ENCODE measurements around the gene UQCRC2.
"Not testable (repeated sequence)": the region's sequence is repeated elsewhere in the genome, so short reads cannot be mapped to it uniquely, and the experiment has no call there.

Gene UQCRC2

DNA sequence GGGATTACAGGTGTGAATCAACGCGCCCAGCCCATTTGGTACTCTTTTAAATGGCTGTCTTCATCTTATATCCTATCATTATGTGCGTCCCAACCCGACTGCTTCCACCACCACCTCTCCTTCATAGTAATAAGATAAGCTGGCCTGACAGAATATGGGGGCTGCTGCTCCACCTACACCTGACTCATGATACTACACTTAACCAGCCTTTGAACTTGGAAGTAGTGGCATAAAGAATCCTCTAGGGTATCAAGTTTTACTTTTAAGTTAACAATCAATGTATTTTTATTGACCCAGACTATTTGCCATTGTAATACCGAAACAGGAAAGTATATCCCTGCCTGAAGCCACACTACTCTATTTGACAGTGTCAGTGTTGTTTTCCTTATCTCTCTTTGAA is 28.9 kb downstream of the UQCRC2 start:
- no peak for DNase-seq (ENCODE audit: low read depth, low spot score)

DNA sequence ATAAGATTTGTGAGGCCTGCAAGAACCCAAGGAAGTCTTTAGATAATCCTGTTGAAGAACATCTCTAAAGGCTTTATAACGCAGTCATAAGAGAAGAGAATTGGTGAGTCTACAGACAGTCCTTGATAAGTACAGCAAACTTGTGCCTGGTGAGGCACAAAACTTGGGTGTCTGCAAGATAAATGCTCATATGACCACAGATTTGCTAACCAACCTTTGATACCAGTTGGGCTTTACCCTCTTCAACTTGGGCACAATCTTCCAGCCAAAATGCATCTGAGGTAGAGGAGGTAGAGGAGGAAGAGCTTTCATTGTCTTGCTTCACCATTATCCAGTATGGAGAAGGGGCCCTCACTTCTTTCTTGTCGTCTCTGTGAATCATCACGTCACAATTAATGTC is 30.9 kb downstream of the UQCRC2 start:
- DNase-seq (ENCODE audit: low read depth, low spot score), result no peak

- DNase-seq (ENCODE audit: low read depth, low spot score), result no peak
Measured at GRCh38 chr16:21985524-21985923, 32.4 kb downstream of the UQCRC2 start.

- DNase-seq (ENCODE audit: low read depth, low spot score), result no peak
Measured at GRCh38 chr16:21986692-21987246, 33.6 kb downstream of the UQCRC2 start.

DNA sequence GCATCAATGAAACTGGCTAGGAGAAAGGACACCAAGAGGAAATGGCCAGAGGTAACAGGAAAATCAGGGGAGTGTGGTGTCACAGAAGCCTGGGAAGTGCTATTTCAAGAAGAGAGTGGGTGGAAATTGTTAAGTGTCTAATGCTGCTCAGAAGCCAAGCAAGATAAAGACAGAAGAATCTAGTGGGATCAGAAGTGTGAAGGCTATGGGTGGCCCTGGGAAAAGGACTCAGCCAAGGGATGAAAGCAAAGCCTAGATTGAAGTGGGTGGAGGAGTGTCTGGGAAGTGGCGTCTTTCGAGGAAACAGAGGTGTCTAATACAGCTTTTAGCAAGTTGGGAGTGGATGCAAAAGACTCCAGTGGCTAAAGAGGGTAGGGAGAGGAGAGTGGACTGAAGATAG is 34.3 kb downstream of the UQCRC2 start:
- DNase-seq (ENCODE audit: low read depth, low spot score), result no peak

DNA sequence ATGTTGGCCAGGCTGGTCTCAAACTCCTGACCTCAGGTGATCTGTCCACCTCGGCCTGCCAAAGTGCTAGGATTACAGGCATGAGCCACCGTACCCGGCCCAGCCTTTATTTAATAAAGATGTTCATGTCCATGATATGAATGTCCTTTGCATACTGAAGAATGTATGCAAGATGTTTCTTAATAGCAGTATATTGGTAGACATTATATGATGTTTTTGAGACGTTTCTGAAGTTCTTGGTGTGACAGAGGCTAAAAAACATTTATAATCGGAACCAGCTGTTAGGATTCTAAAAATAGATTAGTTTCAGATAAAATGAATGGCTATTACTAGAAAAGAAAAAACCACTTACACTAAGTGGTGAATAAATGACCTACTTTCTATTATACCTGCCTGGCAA is 36.0 kb downstream of the UQCRC2 start:
- no peak for DNase-seq (ENCODE audit: low read depth, low spot score)

DNA sequence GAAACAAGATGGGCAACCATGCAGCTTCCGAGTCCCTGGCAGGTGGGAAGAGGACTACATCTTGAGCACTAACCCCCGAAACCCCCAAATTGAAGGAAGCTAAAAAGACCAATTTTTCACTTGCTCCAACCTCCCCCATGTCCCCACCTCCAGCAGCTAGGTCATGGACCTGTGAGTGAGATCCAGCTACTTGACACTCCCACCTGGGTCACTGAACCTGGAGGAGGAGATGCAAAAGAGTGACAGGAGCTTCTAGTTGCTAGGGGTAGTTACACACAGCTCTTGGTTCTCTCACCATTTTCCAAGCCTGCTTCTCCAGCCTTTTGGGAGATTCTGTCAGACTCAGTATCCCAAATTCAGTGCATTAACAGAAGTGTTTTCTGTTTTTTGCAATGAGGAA is 36.6 kb downstream of the UQCRC2 start:
- no peak for DNase-seq (ENCODE audit: low read depth, low spot score)

DNA sequence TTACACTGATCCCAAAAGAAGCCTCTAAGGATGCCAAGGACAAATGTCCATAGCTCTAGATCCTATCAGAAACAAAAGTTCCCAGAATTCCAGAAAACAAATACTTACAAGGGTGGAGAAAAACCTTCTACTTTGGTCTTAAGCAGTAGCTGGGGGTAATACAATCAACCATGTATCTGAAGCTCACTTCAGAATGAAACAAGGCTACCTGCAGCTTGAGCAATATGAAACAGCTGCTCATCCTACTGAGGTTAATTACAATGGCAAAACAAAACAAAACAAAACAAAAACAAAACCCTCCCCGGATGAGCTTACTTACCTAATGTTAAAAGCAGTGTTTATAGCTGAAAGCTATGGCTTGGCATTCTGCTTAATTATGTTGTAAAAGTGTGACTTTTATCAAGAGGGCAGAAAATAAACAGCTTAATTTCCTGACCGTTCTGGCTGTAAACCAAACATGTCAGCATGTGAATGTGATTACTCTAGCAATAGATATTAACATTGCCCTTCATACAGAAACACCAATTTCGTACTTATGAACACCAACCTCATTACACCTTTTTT is 37.3 kb downstream of the UQCRC2 start:
- DNase-seq (ENCODE audit: low read depth, low spot score), result no peak

DNA sequence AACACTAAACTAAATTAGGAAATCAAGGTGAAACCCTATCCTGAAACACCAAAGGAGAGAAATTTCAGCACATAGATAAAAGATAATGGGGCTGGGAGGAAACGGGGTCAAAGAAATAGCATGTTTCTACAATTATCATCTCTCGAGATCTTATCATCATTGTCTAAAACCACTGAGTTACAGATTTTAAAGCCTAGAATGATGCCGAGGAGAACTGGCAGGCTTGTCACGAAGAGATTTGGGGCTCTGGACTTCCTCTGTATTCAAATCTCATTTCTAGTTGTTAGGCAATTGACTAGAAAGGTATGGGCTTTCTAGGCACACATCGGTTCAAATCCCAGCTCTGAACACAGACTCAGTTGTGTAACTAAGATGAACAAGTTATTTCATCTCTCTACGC is 38.5 kb downstream of the UQCRC2 start:
- DNase-seq (ENCODE audit: low read depth, low spot score), result no peak

- no peak for DNase-seq (ENCODE audit: low read depth, low spot score)
Measured at GRCh38 chr16:21994856-21995465, 41.8 kb downstream of the UQCRC2 start.

GRCh38 chr16:21996923-21997696 is 43.9 kb downstream of the UQCRC2 start:
- DNase-seq (ENCODE audit: low read depth, low spot score), result no peak

DNA sequence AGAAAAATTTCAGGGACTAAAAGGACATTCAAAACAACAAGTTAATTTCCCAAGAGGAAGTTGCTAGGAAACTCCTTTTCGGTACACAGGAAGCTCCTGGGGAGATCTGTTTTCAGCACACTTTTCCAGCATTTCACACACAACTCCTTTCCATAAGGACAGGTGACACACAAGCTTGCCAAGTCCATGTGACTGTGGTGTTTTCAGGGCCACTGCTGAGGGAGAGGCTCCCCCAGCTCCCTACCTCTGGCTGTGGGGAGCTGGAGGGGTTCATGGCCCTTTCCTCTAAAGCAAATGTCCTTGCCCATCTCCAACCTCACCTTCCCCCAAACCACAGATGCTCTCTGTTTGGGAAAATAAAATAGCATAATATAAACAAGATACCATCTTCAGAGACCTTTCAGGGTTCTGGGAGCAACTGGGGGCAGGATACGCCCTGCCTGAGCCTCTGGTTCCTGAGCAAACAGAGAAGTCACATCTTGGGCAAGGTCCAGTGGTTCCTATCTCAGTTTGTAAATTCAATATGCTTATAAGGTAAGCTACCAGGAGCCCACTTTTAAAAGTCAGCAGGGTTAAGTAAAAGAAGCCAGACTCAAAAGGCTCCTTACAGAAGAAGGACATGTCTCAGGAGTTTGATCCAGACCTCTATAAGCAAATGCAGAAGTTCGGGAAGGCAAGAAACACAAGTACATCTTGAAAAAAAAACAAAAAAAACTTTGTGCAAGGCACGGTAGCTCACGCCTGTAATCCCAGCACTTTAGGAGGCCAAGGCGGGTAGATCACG is 44.7 kb downstream of the UQCRC2 start:
- DNase-seq (ENCODE audit: low read depth, low spot score), result no peak

- DNase-seq (ENCODE audit: low read depth, low spot score), result no peak
Measured at GRCh38 chr16:22001591-22001990, 48.4 kb downstream of the UQCRC2 start.

GRCh38 chr16:22002047-22002446 is 48.9 kb downstream of the UQCRC2 start:
- not testable (repeated sequence) for DNase-seq (ENCODE audit: low read depth, low spot score)

- DNase-seq (ENCODE audit: low read depth, low spot score), result no peak
Measured at GRCh38 chr16:22003195-22003594, 50.0 kb downstream of the UQCRC2 start.

GRCh38 chr16:22004341-22004740 is 51.2 kb downstream of the UQCRC2 start:
- DNase-seq (ENCODE audit: low read depth, low spot score), result no peak

DNA sequence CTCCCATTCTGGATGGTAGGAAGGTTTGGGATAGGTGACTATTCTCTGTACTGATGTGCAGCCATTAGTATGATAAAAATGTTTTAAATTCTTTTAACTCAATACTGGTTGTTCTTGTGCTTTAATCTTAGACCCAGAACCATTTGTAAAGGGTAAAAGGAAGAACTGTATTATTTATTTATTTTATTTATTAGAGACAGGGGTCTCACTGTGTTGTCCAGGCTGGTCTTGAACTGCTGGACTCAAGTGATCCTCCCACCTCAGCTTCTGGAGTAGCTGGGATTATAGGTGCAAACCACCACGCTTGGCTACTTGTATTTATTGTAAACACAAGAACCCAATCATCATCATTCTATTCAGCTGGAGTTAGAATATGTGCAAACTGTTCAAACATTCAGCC is 52.6 kb downstream of the UQCRC2 start:
- no peak for DNase-seq (ENCODE audit: low read depth, low spot score)

DNA sequence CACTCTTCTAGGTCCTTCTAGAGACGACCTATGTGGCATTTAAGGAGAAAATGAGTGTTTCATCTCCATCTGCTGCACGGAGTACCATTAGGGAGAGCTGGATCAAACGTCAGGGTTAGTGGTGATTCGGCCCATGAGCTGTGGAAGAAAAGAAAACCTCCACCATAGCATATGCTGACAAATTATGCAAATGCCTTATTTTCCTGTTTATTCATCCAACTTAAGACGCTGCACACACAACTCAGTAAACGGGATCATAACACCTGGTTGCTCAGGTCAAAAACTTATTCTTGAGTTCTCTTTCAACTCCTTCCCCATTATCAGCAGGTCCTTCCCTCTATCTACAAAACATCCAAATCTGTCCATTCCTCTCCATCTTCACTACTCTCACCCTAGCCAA is 53.5 kb downstream of the UQCRC2 start:
- no peak for DNase-seq (ENCODE audit: low read depth, low spot score)

DNA sequence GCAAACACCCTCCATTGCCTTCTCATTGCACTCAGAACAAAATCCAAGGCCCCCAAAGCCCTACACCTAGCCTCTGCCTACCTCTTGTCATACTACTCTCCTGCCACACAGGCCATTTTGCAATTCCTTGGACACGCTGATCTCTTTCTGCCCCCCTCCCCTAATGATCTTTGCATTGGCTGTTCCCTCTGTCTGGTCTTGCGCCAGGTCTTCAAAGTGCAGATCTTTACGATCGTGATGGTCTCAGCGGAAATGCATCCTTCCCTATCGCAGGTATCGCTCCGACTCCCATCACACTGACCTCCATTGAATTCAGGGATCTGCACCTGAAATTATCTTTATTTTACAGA is 54.0 kb downstream of the UQCRC2 start:
- no peak for DNase-seq (ENCODE audit: low read depth, low spot score)

DNA sequence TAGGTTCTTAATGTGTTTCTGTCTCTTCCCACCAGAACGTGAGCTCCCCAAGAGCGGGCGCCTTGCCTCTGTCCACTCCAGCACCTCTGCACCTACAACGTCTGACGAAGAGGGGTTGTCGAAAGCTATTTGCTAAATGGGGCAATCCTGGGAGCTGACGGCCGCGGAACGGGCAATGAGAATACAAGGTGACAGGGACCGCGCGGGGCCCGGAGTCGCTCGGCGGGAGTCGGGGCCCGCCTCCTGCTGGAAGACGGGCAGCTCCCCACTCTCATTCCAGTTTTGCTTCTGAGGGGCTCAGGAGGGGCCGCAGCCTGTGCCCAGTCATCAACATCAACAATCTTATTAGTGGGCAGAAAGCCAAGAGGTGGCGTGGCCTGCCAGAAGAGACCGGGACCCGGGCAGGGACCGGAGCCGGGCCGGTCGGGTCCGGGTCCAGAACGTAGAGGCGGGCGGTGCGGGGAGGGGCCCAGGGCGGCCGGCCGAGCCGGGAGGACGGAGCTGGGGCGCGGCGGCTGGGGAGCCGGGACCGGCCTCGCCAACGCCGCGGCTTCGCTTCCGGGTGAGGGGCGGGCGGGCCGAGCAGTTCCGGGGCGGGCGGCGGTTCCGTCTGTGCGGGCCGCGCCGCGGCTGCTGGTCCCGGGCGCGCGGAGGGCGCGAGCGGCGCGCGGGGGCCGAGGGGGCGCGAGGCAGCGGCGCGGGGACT is 54.5 kb downstream of the UQCRC2 start, which contains the start of gene MOSMO:
MOSMO (plus strand) TSS at position 603 of the 706 bp plus-strand sequence. CDS start 191 bp downstream, outside the sequence.
- peak; percentile 21 for DNase-seq (ENCODE audit: low read depth, low spot score)

Data from activated naive CD8-positive, alpha-beta T cell treated with anti-CD3 and anti-CD28 coated beads, Interleukin-2, amount 50 U/mL, for 16 hours (primary cell).